CD4-positive, alpha-beta T cell treated with Interleukin-1 beta for 1 hour (primary cell): ENCODE results near the gene FRAT1.
A peak's percentile ranks its signal among the peaks of the same experiment; 100 is the strongest.

Experiments used
- DNase-seq, 2 donors: peaks; one replicate each; pipeline ENCODE4 v3.0.0-alpha.2; 2020 to 2022

The FRAT1 gene

GRCh38 chr10:97311111-97311626, 7.9 kb upstream of the FRAT1 start:
- no peak for DNase-seq

- no peak for DNase-seq
Observed at GRCh38 chr10:97312897-97313296, 6.2 kb upstream of the FRAT1 start.

- no peak for DNase-seq
Observed at GRCh38 chr10:97314671-97315070, 4.4 kb upstream of the FRAT1 start.

GRCh38 chr10:97319671-97320479, 804 bp downstream of the FRAT1 start:
- DNase-seq = peak; percentile 67 to 70

- DNase-seq = peak in 1 of 2 donors; percentile 18
Observed at GRCh38 chr10:97320480-97321031, 1.5 kb downstream of the FRAT1 start.

- peak in 1 of 2 donors; percentile 29 for DNase-seq
Observed at GRCh38 chr10:97321032-97321803, 2.1 kb downstream of the FRAT1 start.

- no peak for DNase-seq
Observed at GRCh38 chr10:97321804-97322190, 2.7 kb downstream of the FRAT1 start.

- DNase-seq = no peak
Observed at GRCh38 chr10:97323501-97323900, 4.4 kb downstream of the FRAT1 start.

- no peak for DNase-seq
Observed at GRCh38 chr10:97325754-97326153, 6.7 kb downstream of the FRAT1 start.

- DNase-seq = no peak
Observed at GRCh38 chr10:97327348-97328294, 8.6 kb downstream of the FRAT1 start.

- no peak for DNase-seq
Observed at GRCh38 chr10:97328646-97329453, 9.8 kb downstream of the FRAT1 start.

- DNase-seq = no peak
Observed at GRCh38 chr10:97329766-97330165, 10.7 kb downstream of the FRAT1 start.

GRCh38 chr10:97331153-97331703, 12.2 kb downstream of the FRAT1 start:
- no peak for DNase-seq

- no peak for DNase-seq
Observed at GRCh38 chr10:97332591-97333350, 13.7 kb downstream of the FRAT1 start.

- no peak for DNase-seq
Observed at GRCh38 chr10:97333351-97333600, 14.2 kb downstream of the FRAT1 start.

GRCh38 chr10:97333601-97334369, 14.7 kb downstream of the FRAT1 start:
- peak in 1 of 2 donors; percentile 50 for DNase-seq

- peak; percentile 89 for DNase-seq
Observed at GRCh38 chr10:97334370-97335175, 15.5 kb downstream of the FRAT1 start, which contains the start of gene FRAT2. Gene FRAT2, minus strand, starts transcription at chr10:97334729. Its CDS starts 157 bp downstream, at chr10:97334572.

GRCh38 chr10:97335188-97335619, 16.1 kb downstream of the FRAT1 start:
- no peak for DNase-seq

GRCh38 chr10:97336006-97336405, 16.9 kb downstream of the FRAT1 start:
- no peak for DNase-seq
